Fibroblast of skin of abdomen (primary cell): ENCODE results near the gene MS4A4A.

Experiments
- DNase-seq: peaks from one replicate; pipeline ENCODE4 v3.0.0-alpha.2; 2013

MS4A4A gene

GRCh38 chr11:60349990-60350389 lies 69.5 kb downstream of the MS4A4A start:
- DNase-seq = no peak

GRCh38 chr11:60357771-60358170 lies 77.3 kb downstream of the MS4A4A start:
- DNase-seq = no peak
